AG08396 (cell line): Measurements from ENCODE around the gene APCS.

ENCODE experiments used
- DNase-seq: peaks from one replicate; pipeline ENCODE4 v3.0.0; 2012; ENCODE audit warnings: low spot score, mixed read lengths

Gene APCS

GRCh38 chr1:159587461-159587951, at the start of gene APCS:
TSS of gene APCS (plus strand) at chr1:159587826. CDS start at chr1:159587922, 96 bp downstream.
- DNase-seq = no peak

DNA sequence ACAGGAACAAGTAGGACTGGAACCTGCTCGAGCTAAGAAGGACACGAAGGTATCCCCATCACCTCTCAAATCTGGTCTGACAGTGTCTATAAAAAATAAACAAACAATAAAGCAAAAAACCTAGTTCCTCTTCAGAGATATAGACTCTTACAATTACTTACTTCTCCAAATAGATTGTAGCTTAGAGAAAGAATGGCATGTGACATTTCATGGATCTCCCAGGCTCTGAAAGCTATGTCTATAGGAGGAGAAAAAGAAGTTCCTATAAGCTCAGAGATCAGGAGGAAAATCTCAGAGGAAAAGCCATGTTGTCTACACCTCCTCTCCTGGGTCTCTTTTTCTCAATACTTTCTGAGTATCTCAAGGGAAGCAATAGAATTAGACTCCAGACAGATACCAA, 39.5 kb upstream of the APCS start:
- DNase-seq = no peak

GRCh38 chr1:159554261-159554660, 33.4 kb upstream of the APCS start:
- DNase-seq = no peak

- no peak for DNase-seq
Measured at GRCh38 chr1:159554696-159555095, 32.9 kb upstream of the APCS start.

GRCh38 chr1:159556931-159557369, 30.7 kb upstream of the APCS start:
- DNase-seq = no peak

- DNase-seq = no peak
Measured at GRCh38 chr1:159560599-159560998, 27.0 kb upstream of the APCS start.

- DNase-seq = no peak
Measured at GRCh38 chr1:159561497-159561896, 26.1 kb upstream of the APCS start.

- DNase-seq = no peak
Measured at GRCh38 chr1:159562680-159563079, 24.9 kb upstream of the APCS start.

DNA sequence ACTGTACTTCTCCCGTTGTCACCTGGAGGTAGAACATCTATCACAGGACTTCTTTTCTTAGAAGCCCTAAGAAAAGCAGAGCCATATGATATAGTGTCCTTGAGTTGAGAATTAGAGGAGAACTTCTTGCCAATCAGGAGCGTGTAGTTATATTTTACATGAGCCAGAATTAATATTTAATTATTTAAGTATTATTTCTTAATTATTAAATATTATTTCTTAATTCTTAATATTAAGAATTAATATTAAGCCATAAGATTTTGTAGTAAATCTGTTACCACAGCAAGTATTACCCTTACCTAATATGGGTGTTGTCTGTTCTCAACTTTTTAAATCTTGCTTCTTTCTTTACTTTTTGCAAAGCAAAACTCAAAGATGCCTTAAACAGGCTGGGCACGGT, 10.2 kb upstream of the APCS start:
- DNase-seq = no peak

- no peak for DNase-seq
Measured at GRCh38 chr1:159580340-159580739, 7.3 kb upstream of the APCS start.

DNA sequence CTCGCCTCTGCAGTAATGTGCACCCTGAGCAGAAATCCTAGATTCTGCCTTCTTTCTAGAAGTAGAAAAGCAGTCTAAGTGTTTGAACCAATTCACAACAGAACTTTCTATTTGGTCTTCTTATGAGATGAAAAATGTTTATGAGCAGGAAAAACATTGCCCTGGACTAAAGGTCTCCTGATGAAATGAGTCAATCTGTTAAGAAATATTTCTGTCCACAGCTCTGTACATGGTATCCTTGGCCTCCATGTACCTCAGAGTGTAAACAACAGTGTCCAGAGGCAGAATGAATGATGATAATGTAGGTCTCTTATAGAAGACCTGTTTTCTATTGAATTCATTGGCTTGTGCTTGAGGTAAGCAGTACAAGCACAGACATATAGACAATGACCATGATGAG, 6.2 kb upstream of the APCS start:
- no peak for DNase-seq

DNA sequence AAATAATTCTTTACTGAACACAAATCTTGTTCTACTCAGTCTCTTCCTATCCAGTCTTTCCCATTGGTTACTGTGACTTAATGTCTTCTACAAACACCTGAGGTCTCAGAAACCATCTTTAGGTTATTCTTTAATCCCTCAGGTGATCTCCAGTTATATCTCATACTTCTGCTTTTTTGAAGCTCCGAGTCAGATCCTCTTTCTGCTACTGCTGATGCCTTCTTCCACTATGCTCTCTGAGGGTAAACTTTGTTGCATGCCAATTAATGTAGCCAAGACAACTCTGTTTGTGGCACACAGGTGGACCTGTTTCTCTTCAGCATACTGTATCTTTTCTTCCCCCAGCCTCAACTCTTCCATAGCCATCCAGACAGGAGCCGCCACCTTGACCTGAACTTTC, 3.1 kb upstream of the APCS start:
- DNase-seq = no peak

DNA sequence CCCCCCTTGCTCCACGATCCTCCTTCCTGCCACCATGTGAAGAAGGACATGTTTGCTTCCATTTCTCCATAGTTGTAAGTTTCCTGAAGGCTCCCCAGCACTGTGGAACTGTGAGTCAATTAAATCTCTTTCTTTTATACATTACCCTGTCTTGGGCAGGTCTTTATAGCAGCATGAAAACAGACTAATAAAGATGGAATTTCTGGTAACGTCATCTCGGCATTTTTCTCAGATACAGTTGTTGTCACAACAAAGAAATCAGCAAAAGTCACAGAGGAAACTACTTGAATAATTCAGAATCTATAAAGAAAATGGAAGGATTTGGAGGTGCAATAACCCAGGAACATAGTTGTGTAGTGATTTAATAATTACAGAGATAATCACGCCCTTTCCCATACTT, 4.4 kb downstream of the APCS start:
- DNase-seq = no peak

DNA sequence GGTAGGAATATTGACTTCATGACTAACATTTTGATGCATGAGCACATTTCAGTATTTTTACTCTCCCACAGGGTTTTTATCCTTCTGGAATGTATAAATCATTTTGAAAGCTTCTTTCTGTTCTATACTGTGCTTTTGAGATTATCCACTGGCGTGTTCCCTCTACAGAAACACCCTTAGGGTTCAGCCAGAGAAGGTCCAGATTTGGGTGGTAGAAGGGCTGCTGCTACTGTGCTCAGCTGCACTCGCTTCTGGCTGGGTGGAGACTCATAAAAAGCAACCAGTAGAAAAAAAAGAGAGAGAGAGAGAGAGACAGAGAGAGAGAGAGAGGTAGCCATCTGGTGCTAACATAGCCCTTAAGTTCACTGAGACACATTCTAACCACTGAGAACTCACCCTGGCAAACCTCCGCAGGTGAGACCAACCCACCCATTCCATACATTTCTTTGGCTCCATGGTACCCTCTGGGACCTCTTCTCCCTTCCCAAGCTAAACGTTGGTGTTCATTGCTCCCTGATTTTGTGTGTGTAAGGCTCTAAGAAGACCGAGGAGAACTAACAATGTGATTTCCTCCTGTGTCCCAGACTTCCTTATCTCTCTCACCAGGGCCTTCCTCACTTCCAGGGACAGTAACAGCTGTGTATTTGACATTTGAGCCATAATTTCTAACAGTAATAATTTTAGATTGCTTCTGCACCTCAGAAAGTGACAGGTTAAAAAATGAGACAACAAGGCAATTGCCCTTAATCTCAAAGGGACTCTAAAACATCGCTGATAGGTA, 7.2 kb downstream of the APCS start:
- DNase-seq = no peak

- peak; percentile 69 for DNase-seq
Measured at GRCh38 chr1:159598196-159598595, 10.6 kb downstream of the APCS start.

GRCh38 chr1:159600894-159601293, 13.3 kb downstream of the APCS start:
- no peak for DNase-seq

DNA sequence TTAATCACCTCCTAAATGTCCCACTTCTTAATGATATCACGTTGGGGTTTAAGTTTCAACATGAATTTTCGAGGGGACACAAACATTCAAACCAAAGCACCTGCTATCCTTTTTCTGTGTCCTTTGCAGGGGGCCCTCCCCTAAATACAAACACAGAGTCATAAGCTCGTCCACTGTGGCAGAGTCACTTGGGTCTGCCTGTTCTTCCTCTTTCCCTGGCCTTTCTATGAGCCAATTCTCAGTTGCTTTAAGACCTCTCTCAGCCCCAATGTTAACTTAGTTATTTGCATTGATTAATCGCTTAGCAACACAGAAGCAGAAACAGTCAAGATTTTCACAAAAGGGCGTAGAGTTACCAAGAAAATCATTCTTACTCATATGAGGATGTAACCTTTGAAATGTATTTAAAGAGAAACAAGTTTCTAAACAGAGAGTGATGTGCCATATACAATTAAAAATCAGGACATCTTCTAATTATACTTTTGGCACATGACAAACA, 14.9 kb downstream of the APCS start:
- DNase-seq = no peak

- DNase-seq = no peak
Measured at GRCh38 chr1:159612211-159612885, 24.7 kb downstream of the APCS start.

- no peak for DNase-seq
Measured at GRCh38 chr1:159632922-159633321, 45.3 kb downstream of the APCS start.
